Nucleus accumbens (tissue), 56 donors: Measurements from ENCODE around the gene AAR2.
A peak's percentile ranks its signal among the peaks of the same experiment; 100 is the strongest.

Experiments
- DNase-seq, 56 donors: peaks; one replicate each; lab custom pipeline; 2025; lab: John Stamatoyannopoulos, UW

AAR2 gene

GRCh38 chr20:36254076-36254475 lies 17.8 kb downstream of the AAR2 start:
- no peak for DNase-seq

GRCh38 chr20:36255445-36255844 lies 19.2 kb downstream of the AAR2 start:
- peak in 1 of 56 donors; percentile 20 for DNase-seq

DNA sequence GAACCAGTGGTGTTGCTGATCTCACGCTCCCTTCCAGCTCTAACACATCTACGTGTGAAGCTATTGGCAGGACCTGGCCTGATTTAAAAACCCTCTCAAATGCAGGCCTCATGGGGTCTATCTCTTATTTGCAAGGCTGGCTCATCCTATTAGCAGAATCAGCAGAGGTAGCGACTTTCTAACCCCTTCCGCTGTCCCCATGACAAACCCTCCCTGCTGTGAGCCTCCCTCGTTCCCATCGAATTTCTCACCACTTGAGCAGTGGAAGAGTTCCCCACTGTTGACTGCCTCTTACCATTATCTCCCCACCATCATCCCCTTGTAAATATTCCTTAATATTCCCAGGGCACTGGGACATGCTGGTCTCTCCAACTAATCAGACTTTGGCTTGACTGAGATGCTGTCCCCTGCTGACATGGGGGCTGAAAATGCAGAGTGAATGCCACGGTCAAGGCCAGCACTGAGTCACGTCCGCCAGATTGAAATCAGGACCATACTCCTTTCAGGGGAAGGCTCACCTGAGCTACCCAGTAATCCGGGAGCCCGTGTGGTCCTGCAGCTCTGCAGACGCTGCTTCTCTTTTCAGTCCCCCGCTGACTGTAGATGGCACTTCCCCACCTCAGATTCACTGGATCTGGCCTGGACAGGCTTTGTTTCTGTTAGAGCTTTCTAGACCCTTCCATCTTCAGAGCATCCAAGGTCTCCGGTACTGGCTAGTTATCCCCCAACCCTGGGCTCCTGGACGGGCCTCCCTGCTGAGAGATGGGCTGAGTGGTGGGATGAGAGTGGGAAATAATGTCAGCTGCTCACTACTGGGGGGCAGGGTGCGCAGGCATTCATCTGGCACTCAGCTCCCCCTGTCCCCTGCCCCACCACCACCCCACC lies 23.1 kb downstream of the AAR2 start:
- DNase-seq: no peak

GRCh38 chr20:36260316-36260715 lies 24.0 kb downstream of the AAR2 start:
- no peak for DNase-seq

GRCh38 chr20:36261389-36262105 lies 25.3 kb downstream of the AAR2 start:
- DNase-seq: no peak

GRCh38 chr20:36262440-36262839 lies 26.2 kb downstream of the AAR2 start:
- DNase-seq: no peak

GRCh38 chr20:36264426-36265246 lies 28.4 kb downstream of the AAR2 start:
- DNase-seq: no peak

- DNase-seq: no peak
Observed at GRCh38 chr20:36266189-36266588, 29.9 kb downstream of the AAR2 start.

- peak in 24 of 56 donors; percentile 9 to 77 (median 34) for DNase-seq
Observed at GRCh38 chr20:36267605-36268381, 31.5 kb downstream of the AAR2 start.

DNA sequence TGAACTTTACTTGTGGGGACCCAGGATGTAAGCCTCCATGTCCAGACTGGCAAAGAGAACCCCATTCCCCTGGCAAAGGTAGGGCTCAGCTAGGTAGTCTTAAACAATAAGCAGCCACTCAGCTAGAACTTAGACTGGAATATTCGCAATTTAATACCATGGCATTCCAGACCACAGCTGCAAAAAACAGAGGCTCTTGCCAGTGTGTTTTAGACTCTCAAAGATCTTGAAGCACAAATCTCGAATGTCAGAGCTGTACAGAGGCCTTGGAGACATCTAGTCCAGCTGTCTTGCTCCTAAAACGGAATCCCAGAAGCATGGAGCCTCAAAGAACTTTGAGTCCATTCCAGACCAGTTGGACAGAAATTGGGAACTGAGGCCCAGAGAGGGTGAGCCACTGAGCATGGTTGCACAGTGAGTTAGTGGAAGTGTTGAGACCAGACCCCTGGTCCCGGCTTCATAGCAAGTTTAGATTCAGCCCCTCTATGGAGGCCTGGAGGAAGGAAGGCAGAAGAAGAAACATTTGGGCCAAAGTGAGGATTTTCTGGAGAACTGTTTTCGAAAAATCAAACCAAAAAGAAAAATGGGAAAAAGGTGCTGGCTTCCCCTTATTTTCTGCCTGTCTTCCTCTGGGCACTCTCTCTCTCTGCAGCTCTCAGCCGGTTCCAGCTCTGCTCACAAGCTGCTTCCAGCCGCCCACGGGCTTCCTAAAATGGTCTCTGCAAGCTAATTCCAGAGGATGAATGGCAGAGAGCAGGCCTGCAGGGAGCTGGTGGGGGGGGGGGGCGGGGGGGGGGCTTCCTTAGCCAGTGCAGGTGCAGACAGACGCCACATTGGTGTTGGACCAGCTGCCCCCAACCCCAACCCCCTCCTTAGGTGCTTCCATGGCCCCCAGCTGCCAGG lies 32.4 kb downstream of the AAR2 start:
- DNase-seq: peak in 13 of 56 donors; percentile 7 to 65 (median 22)

DNA sequence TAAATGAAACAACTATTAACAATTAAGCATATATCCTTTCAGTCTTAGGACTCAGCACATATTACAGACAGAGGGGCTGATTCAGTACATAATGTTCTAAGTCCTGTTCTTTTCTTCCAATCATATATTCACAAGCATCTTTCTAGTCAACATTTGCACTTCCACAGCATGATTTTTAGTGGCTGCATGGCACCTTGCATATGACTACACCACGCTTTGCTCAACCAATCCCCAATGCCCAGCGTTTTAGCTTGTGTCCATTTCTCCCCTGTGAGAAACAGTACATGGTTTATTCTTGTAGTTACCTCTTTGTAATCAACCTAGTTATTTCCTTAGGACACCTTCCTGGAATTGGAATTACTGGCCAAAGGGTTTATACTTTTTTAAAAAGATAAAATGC lies 33.2 kb downstream of the AAR2 start:
- DNase-seq: no peak

DNA sequence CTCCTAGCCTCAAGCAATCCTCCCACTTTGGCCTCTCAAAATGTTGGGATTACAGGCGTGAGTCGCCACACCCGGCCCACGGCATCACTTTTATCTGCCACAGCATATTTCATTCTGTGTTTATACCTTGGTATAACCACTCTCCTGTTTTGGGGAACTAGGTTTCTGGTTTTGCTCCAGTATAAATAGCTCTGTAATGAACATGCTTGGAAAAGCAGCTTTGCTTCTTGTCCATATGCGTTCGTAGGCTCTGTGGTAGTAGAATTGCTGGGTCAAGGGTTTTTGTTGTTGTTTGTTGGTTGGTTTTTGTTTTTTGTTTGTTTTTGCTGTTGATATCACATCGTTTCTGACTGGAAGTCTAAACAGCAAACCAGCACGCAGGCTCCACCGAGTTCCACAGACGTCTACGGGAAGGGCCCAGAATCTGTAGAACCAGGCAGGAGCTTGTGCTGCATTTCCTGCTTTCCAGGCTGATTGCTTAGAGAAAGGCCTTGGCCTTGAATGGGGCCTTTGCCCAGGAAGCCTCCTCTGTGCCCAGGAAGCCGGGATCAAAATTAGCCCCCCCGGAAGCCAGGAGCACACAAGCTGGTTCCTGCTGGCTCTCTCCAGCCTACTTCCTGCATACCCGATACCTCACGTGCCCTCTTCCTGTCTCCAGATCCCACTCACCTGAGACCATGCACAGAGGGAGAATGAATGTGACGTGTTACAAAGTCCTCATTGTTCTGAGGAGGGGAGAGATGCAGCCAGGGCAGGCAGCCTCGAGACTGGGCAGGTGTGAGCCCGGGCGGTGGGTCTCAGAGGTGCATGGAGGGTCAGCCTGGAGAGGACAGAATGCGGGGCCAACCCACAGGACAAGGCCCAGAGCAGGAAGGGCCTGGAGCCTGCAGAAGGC lies 34.7 kb downstream of the AAR2 start:
- DNase-seq: no peak

- no peak for DNase-seq
Observed at GRCh38 chr20:36271639-36272546, 35.6 kb downstream of the AAR2 start.

DNA sequence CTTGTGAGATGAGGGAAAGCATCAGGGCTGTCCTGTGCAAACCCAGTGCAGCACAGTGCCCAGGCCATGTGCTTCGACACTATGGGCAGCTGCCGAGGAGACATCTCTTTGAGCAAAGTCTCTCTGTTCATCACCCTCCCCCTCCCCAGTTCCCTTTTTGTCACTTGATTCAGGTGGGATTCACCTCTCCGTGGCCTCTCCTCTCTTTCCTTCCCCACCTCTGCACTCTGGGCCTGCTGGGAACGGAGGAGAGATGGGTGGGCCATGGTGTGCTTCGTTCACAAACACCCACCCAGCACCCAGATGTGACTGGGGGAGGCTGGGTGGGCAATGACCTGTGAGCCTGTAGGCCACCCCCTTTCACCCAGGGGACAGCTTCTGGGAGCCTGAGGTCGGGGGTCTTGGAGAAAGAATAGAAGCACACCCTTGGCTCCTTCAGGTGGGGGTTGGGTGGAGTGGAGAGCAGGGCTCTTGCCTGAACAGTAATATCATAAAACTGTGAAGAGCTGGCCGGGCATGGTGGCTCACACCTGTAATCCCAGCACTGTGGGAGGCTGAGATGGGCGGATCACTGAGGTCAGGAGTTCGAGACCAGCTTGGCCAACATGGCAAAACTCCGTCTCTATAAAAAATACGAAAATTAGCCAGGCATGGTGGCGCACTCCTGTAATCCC lies 36.4 kb downstream of the AAR2 start:
- no peak for DNase-seq

GRCh38 chr20:36273414-36274180 lies 37.3 kb downstream of the AAR2 start:
- peak in 8 of 56 donors; percentile 10 to 40 (median 16) for DNase-seq
